GM23338 (cell line): ENCODE results near the gene DDRGK1. TPM values are rescaled to one million over a fixed set of nuclear protein-coding genes. Genes with fewer than 3 reads are reported as not detected.
A peak's percentile ranks its signal among the peaks of the same experiment; 100 is the strongest.

ENCODE experiments used
- ATAC-seq: fragments of 200-7000 bp; cut with Tn5 transposase; 3 replicates; pipeline ENCODE4 v1.9.1; 2020
- DNase-seq: peaks from one replicate; pipeline ENCODE4 v3.0.0-alpha.2; 2015; ENCODE audit warnings: low spot score
- H2AFZ ChIP-seq: fragments of 200-600 bp; sonication (generic); 2 replicates; pipeline ENCODE4 v1.8.0; 2016; ENCODE audit warnings: antibody characterized with exemption, mild to moderate bottlenecking, moderate library complexity
- H3F3A ChIP-seq: fragments of 200-600 bp; sonication (generic); replicated peaks from 2 replicates; pipeline ENCODE4 v1.8.0; 2017; ENCODE audit warnings: antibody characterized with exemption, mixed run types, low read depth
- H3K27ac ChIP-seq: fragments of 200-600 bp; sonication (generic); 2 replicates; pipeline ENCODE4 v1.6.1; 2016; ENCODE audit warnings: low read depth
- H3K27me3 ChIP-seq: fragments of 200-600 bp; sonication (generic); 2 replicates; pipeline ENCODE4 v1.8.0; 2016; ENCODE audit warnings: mild to moderate bottlenecking, mixed run types, moderate library complexity; ENCODE audit not compliant: insufficient read depth
- H3K36me3 ChIP-seq: fragments of 200-600 bp; sonication (generic); 2 replicates; pipeline ENCODE4 v1.8.0; 2016; ENCODE audit warnings: mild to moderate bottlenecking; ENCODE audit not compliant: insufficient read depth
- H3K4me1 ChIP-seq: fragments of 200-600 bp; sonication (generic); 2 replicates; pipeline ENCODE4 v1.8.0; 2016; ENCODE audit warnings: mild to moderate bottlenecking, moderate library complexity; ENCODE audit not compliant: insufficient read depth
- H3K4me2 ChIP-seq: fragments of 200-600 bp; sonication (generic); 2 replicates; pipeline ENCODE4 v1.7.1; 2017; ENCODE audit warnings: mixed run types
- H3K4me3 ChIP-seq: fragments of 200-600 bp; sonication (generic); 2 replicates; pipeline ENCODE4 v1.6.1; 2016; ENCODE audit warnings: mixed run types
- H3K79me2 ChIP-seq: fragments of 200-600 bp; sonication (generic); replicated peaks from 2 replicates; pipeline ENCODE4 v1.8.0; 2017; ENCODE audit warnings: mild to moderate bottlenecking; ENCODE audit not compliant: insufficient read depth
- H3K9me2 ChIP-seq: fragments of 200-600 bp; sonication (generic); 2 replicates; pipeline ENCODE4 v1.8.0; 2017; ENCODE audit not compliant: insufficient read depth
- H4K20me1 ChIP-seq: fragments of 200-600 bp; sonication (generic); replicated peaks from 2 replicates; pipeline ENCODE4 v1.8.0; 2017; ENCODE audit warnings: mild to moderate bottlenecking; ENCODE audit not compliant: insufficient read depth
- H3K27ac Mint-ChIP-seq: 2 replicates; pipeline ENCODE4 v1.8.0; 2020; ENCODE audit warnings: inconsistent platforms, mild to moderate bottlenecking, moderate library complexity, mixed read lengths
- H3K27me3 Mint-ChIP-seq: 3 replicates; pipeline ENCODE4 v1.8.0; 2022; ENCODE audit warnings: low read depth, mild to moderate bottlenecking, moderate library complexity, mixed read lengths, inconsistent platforms; ENCODE audit not compliant: insufficient read depth, poor library complexity
- H3K36me3 Mint-ChIP-seq: 3 replicates; pipeline ENCODE4 v1.8.0; 2021; ENCODE audit warnings: low read depth, mild to moderate bottlenecking, inconsistent platforms, moderate library complexity, mixed read lengths
- H3K4me1 Mint-ChIP-seq: 3 replicates; pipeline ENCODE4 v1.8.0; 2020; ENCODE audit warnings: mild to moderate bottlenecking, inconsistent platforms, mixed read lengths
- H3K4me3 Mint-ChIP-seq: 3 replicates; pipeline ENCODE4 v1.8.0; 2021; ENCODE audit warnings: moderate library complexity, mild to moderate bottlenecking, inconsistent platforms, mixed read lengths
- H3K9me3 Mint-ChIP-seq: 3 replicates; pipeline ENCODE4 v1.8.0; 2020; ENCODE audit warnings: moderate library complexity, mild to moderate bottlenecking, inconsistent platforms, mixed read lengths
- CTCF ChIP-seq, 2 experiments: fragments of 200-600 bp in 1 of 2; sonication (generic) in 1 of 2; conservative IDR thresholded peaks; 2 replicates each; pipeline versions ENCODE4 v1.5.1 to v1.6.1; 2016 to 2017; ENCODE audit warnings: antibody characterized with exemption in 2 of 2, low read depth in 2 of 2, mild to moderate bottlenecking in 2 of 2, moderate library complexity in 1 of 2
- ETS1 ChIP-seq: IDR thresholded peaks from 2 replicates; pipeline ENCODE4 v1.6.1; 2016; ENCODE audit warnings: antibody characterized with exemption
- JUNB ChIP-seq: IDR thresholded peaks from one replicate; pipeline ENCODE4 v1.6.1; 2016; ENCODE audit warnings: antibody characterized with exemption; ENCODE audit not compliant: unreplicated experiment
- POLR2AphosphoS5 ChIP-seq: IDR thresholded peaks from 2 replicates; pipeline ENCODE4 v1.6.1; 2016; ENCODE audit warnings: antibody characterized with exemption, low read depth
- ZNF462 ChIP-seq: fragments of 250-450 bp; sonication (Bioruptor Pico); IDR thresholded peaks from 2 replicates; pipeline ENCODE4 v1.5.0; 2020; ENCODE audit warnings: mild to moderate bottlenecking, moderate library complexity
- polyA plus RNA-seq: library from polyadenylated mRNA; unstranded; fragments of >200 nt; fragmentation: Nextera tagmentation; extraction: Ambion mirVana; gene quantifications from 2 replicates; pipeline ENCODE4 v1.2.1, GENCODE V29; 2016
- total RNA-seq: library from RNA; depleted of rRNA; stranded (reverse); fragments of >200 nt; shearing (Covaris generic); gene quantifications from 2 replicates; pipeline ENCODE4 v1.2.3, GENCODE V29; 2014

Gene DDRGK1
- total and polyA plus RNA-seq, 2 experiments from 2014 or later: 44.0 to 45.5 TPM

- H3K27me3 ChIP-seq: peaks cover 5% of the 10 kb centered on the region; the same call in 1 of the 2 replicates
- 0 out of 2 replicates have a peak, but pooled peaks cover 10% of the 10 kb centered on the region for H3F3A ChIP-seq
- peak overlapping the region; percentile 94; the same call in 1 of the 2 replicates for H2AFZ ChIP-seq
- Mint-ChIP-seq H3K27me3 (peaks cover 21% of the 10 kb centered on the region), H3K36me3 (peaks cover 7% of the 10 kb centered on the region; the same call in 2 of the 3 replicates), H3K9me3 (no peaks in the 10 kb centered on the region), H3K4me1 (peaks cover 34% of the 10 kb centered on the region), H3K4me3 (peak overlapping the region; percentile 80), H3K27ac (peak overlapping the region; percentile 93)
- H3K36me3 ChIP-seq: no peaks in the 10 kb centered on the region
- no peaks in the 10 kb centered on the region for H3K79me2 ChIP-seq
- H3K4me3 ChIP-seq: peak overlapping the region; percentile 62
- DNase-seq (no peak), ATAC-seq (no peak; the same call in 2 of the 3 replicates)
- peak overlapping the region; percentile 80; the same call in 1 of the 2 replicates for H3K27ac ChIP-seq
- peak overlapping the region; percentile 84 for H3K4me2 ChIP-seq
- no peak for TF ChIP-seq ZNF462 (CRISPR knock-in tag)
- TF ChIP-seq JUNB: no peak
- H4K20me1 ChIP-seq: no peaks in the 10 kb centered on the region
- peaks cover 20% of the 10 kb centered on the region for H3K4me1 ChIP-seq
- no peaks in the 10 kb centered on the region for H3K9me2 ChIP-seq
Observed at GRCh38 chr20:3168829-3169590, 35.5 kb downstream of the DDRGK1 start.

- peak overlapping the region; percentile 94; the same call in 1 of the 2 replicates for H2AFZ ChIP-seq
- Mint-ChIP-seq H3K36me3 (peaks cover 11% of the 10 kb centered on the region), H3K9me3 (no peaks in the 10 kb centered on the region), H3K4me3 (peak overlapping the region; percentile 80), H3K27ac (peak overlapping the region; percentile 93), H3K27me3 (peaks cover 21% of the 10 kb centered on the region), H3K4me1 (peaks cover 37% of the 10 kb centered on the region)
- TF ChIP-seq CTCF (conservative IDR thresholded peaks at IDR 0.05; ENCODE audit: low read depth in 2 of 2): peak in 1 of 2 experiments; percentile 54; a peak in 2 of 4 replicates
- no peak for TF ChIP-seq ETS1
- TF ChIP-seq POLR2AphosphoS5: peak; percentile 30; the same call in 1 of the 2 replicates
- H3K4me2 ChIP-seq: peak overlapping the region; percentile 84
- peaks cover 5% of the 10 kb centered on the region; the same call in 1 of the 2 replicates for H3K27me3 ChIP-seq
- H3K4me3 ChIP-seq: peak overlapping the region; percentile 62
- peaks cover 20% of the 10 kb centered on the region for H3K4me1 ChIP-seq
- no peaks in the 10 kb centered on the region for H3K36me3 ChIP-seq
- no peaks in the 10 kb centered on the region for H3K79me2 ChIP-seq
- peak; percentile 91 for DNase-seq
- 0 out of 2 replicates have a peak, but pooled peaks cover 7% of the 10 kb centered on the region for H3F3A ChIP-seq
- peak overlapping the region; percentile 80 for H3K27ac ChIP-seq
- peak; percentile 76 for ATAC-seq
- H3K9me2 ChIP-seq: no peaks in the 10 kb centered on the region
- no peaks in the 10 kb centered on the region for H4K20me1 ChIP-seq
Observed at GRCh38 chr20:3168079-3168828, 36.2 kb downstream of the DDRGK1 start.
